GM19372 (cell line): Measurements from ENCODE around the gene SIX1.

Experiments used
- ATAC-seq: cut with Tn5 transposase; IDR thresholded peaks from one replicate; pipeline ENCODE4 v1.9.1; 2021; ENCODE audit warnings: mild to moderate bottlenecking, low read depth, moderate library complexity; ENCODE audit not compliant: unreplicated experiment

The SIX1 gene

GRCh38 chr14:60648934-60649874 is at the start of gene SIX1:
Gene SIX1 (minus strand): TSS chr14:60649477. CDS start chr14:60649189, 288 bp downstream.
- ATAC-seq: peak; percentile 89

GRCh38 chr14:60695327-60695726 is 46.0 kb upstream of the SIX1 start:
- no peak for ATAC-seq

- ATAC-seq: no peak
These were observed 42.3 kb upstream of the SIX1 start for GRCh38 chr14:60691383-60692113.

GRCh38 chr14:60686865-60687264 is 37.6 kb upstream of the SIX1 start:
- ATAC-seq: no peak

- no peak for ATAC-seq
These were observed 34.9 kb upstream of the SIX1 start for GRCh38 chr14:60684203-60684602.

GRCh38 chr14:60681271-60681670 is 32.0 kb upstream of the SIX1 start:
- no peak for ATAC-seq

GRCh38 chr14:60680511-60680910 is 31.2 kb upstream of the SIX1 start:
- ATAC-seq: no peak

- ATAC-seq: no peak
These were observed 30.4 kb upstream of the SIX1 start for GRCh38 chr14:60679566-60680258.

GRCh38 chr14:60677701-60678100 is 28.4 kb upstream of the SIX1 start:
- no peak for ATAC-seq

- no peak for ATAC-seq
These were observed 21.7 kb upstream of the SIX1 start for GRCh38 chr14:60670989-60671388.

GRCh38 chr14:60668431-60669112 is 19.3 kb upstream of the SIX1 start:
- no peak for ATAC-seq

GRCh38 chr14:60665177-60665550 is 15.9 kb upstream of the SIX1 start:
- ATAC-seq: no peak

GRCh38 chr14:60662982-60663381 is 13.7 kb upstream of the SIX1 start:
- ATAC-seq: no peak

- ATAC-seq: no peak
These were observed 12.4 kb upstream of the SIX1 start for GRCh38 chr14:60661721-60662120.

- ATAC-seq: no peak
These were observed 9.8 kb upstream of the SIX1 start for GRCh38 chr14:60658909-60659585.

GRCh38 chr14:60658211-60658690 is 9.0 kb upstream of the SIX1 start:
- ATAC-seq: no peak

- ATAC-seq: no peak
These were observed 8.4 kb upstream of the SIX1 start for GRCh38 chr14:60657456-60658210.

- ATAC-seq: peak; percentile 77
These were observed 7.6 kb upstream of the SIX1 start for GRCh38 chr14:60656686-60657455.
